HEK293T (cell line): ENCODE measurements around the gene RMDN2.

Source experiments
- ARNT ChIP-seq: fragments of 450-650 bp; IDR thresholded peaks from 2 replicates; pipeline ENCODE4 v1.6.1; 2017; ENCODE audit warnings: mild to moderate bottlenecking
- FOXA1 ChIP-seq: fragments of 450-650 bp; IDR thresholded peaks from 2 replicates; pipeline ENCODE4 v1.6.1; 2016; ENCODE audit warnings: mild to moderate bottlenecking
- FOXK2 ChIP-seq: fragments of 450-650 bp; IDR thresholded peaks from 2 replicates; pipeline ENCODE4 v1.6.1; 2016; ENCODE audit warnings: mild to moderate bottlenecking
- NFRKB ChIP-seq: fragments of 450-650 bp; IDR thresholded peaks from 2 replicates; pipeline ENCODE4 v1.6.1; 2016; ENCODE audit warnings: mild to moderate bottlenecking, moderate library complexity
- SP1 ChIP-seq: fragments of 450-650 bp; IDR thresholded peaks from 2 replicates; pipeline ENCODE4 v1.6.1; 2017
- SUZ12 ChIP-seq: fragments of 450-650 bp; IDR thresholded peaks from 2 replicates; pipeline ENCODE4 v1.6.1; 2016; ENCODE audit warnings: mild to moderate bottlenecking
- ZNF384 ChIP-seq: fragments of 450-650 bp; IDR thresholded peaks from 2 replicates; pipeline ENCODE4 v1.6.1; 2016

DNA sequence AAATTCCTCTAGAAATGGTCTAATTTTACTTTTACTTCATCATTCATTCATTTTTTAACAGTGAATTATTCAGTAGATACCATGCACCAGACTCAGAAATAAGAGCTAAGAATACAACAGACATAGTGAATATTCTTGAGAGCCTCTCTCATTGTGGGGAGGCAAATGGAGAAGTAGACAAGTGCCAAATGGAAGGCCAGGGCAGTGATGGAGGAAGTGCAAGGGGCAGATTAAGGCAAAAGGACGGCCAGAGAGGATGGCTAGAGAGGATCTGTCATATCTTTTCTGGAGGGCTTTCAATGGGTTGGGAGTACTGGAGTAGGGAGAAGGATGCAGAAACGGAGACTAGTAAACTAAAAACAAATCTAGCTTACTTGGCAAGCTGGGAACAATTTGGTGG is 19.0 kb upstream of the RMDN2 start:
- TF ChIP-seq ARNT (no peak), SP1 (no peak), SUZ12 (no peak), NFRKB (no peak), FOXA1 (no peak), ZNF384 (no peak), FOXK2 (no peak)
